Measurements from ENCODE around the gene PFKFB4. TPM values are rescaled to one million over a fixed set of nuclear protein-coding genes. Genes with fewer than 3 reads are reported as not detected.

The PFKFB4 gene
- total RNA-seq, 1 experiment from 2014 or later: 12.3 TPM

DNA sequence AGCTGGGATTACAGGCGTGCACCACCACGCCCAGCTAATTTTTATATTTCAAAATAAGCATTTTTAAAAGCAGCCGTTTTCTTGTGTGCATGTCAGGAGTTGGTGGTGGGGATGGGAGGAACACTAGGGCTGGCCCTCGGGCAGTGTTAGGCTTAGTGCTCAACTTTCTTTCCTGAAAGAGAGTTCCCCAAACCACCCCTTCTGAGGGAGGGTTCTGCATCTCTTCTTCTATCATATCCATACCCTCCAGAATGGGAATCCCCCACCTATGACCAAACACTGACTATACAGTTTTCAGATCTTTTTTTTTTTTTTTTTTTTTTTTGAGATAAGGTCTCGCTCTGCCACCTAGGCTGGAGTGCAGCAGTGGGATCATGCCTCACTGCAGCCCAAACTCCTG is 12.5 kb downstream of the PFKFB4 start:
- Histone ChIP-seq H4K91ac (ENCODE audit: insufficient read length, low read depth, low read length) (no peak overlapping the region), H2BK20ac (ENCODE audit: low read depth, low read length, poor library complexity, severe bottlenecking) (no peak overlapping the region), H3K4ac (ENCODE audit: low read depth, low read length) (no peak overlapping the region), H3K23me2 (ENCODE audit: insufficient read length, low read depth, low read length, poor library complexity, severe bottlenecking) (no peaks in the 10 kb centered on the region), H4K5ac (ENCODE audit: insufficient read length, low read depth, low read length) (no peak overlapping the region), H4K20me1 (ENCODE audit: control insufficient read depth, insufficient read depth, insufficient read length) (no peaks in the 10 kb centered on the region), H3K27me3 (ENCODE audit: insufficient read depth, low read length) (no peaks in the 10 kb centered on the region), H2BK5ac (ENCODE audit: insufficient read length, low read length) (no peak overlapping the region), H2AK5ac (ENCODE audit: insufficient read length, low read length) (no peak overlapping the region), H3T11ph (ENCODE audit: low read length) (no peak overlapping the region), H3K4me1 (ENCODE audit: insufficient read depth, low read length) (no peaks in the 10 kb centered on the region), H4K8ac (replicated peaks; ENCODE audit: insufficient read length, low read depth, low read length) (no peak overlapping the region), H2AFZ (ENCODE audit: low read length) (no peak overlapping the region), H3K56ac (ENCODE audit: insufficient read length, low read depth, low read length) (no peak overlapping the region), H3K4me2 (ENCODE audit: insufficient read depth, insufficient read length, low read length) (no peak overlapping the region), H3K23ac (ENCODE audit: insufficient read length, low read depth, low read length) (no peak overlapping the region), H3K18ac (ENCODE audit: insufficient read length, low read depth, low read length) (no peak overlapping the region), H3K14ac (ENCODE audit: insufficient read depth, low read length) (no peak overlapping the region), H3K27ac (ENCODE audit: insufficient read length, low read depth, low read length) (no peak overlapping the region), H2BK120ac (ENCODE audit: low read depth, low read length, poor library complexity, severe bottlenecking) (no peak overlapping the region), H3K9me3 (ENCODE audit: control insufficient read depth, low read depth, low read length) (no peaks in the 10 kb centered on the region), H2BK15ac (ENCODE audit: low read depth, low read length) (no peak overlapping the region), H3K9ac (ENCODE audit: extremely low read depth, insufficient read length, low read length) (no peak overlapping the region), H3K79me1 (ENCODE audit: insufficient read depth, low read depth, low read length, poor library complexity, severe bottlenecking) (no peaks in the 10 kb centered on the region), H2BK12ac (ENCODE audit: insufficient read length, low read depth, low read length) (no peak overlapping the region), H3K79me2 (ENCODE audit: insufficient read depth, low read length) (no peaks in the 10 kb centered on the region)
- Mint-ChIP-seq H3K9me3 (no peaks in the 10 kb centered on the region), H3K27ac (no peak overlapping the region), H3K4me1 (no peaks in the 10 kb centered on the region), H3K27me3 (ENCODE audit: low read depth) (no peaks in the 10 kb centered on the region), H3K36me3 (ENCODE audit: insufficient read depth in 1 of 3, low read depth in 3 of 3) (peaks cover 17 to 69% (median 51%) of the 10 kb centered on the region in 3 experiments), H3K4me3 (no peak overlapping the region)
- no peak for DNase-seq
- WGBS (ENCODE audit: extremely low coverage, insufficient read length, low lambda C conversion rate): no CpG with 5 or more reads among the region's 5 CpGs
- TF ChIP-seq, protein P1, sequence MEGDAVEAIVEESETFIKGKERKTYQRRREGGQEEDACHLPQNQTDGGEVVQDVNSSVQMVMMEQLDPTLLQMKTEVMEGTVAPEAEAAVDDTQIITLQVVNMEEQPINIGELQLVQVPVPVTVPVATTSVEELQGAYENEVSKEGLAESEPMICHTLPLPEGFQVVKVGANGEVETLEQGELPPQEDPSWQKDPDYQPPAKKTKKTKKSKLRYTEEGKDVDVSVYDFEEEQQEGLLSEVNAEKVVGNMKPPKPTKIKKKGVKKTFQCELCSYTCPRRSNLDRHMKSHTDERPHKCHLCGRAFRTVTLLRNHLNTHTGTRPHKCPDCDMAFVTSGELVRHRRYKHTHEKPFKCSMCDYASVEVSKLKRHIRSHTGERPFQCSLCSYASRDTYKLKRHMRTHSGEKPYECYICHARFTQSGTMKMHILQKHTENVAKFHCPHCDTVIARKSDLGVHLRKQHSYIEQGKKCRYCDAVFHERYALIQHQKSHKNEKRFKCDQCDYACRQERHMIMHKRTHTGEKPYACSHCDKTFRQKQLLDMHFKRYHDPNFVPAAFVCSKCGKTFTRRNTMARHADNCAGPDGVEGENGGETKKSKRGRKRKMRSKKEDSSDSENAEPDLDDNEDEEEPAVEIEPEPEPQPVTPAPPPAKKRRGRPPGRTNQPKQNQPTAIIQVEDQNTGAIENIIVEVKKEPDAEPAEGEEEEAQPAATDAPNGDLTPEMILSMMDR (conservative IDR thresholded peaks at IDR 0.05): no peak
